Myocyte (in vitro differentiated cells): ENCODE data around the gene GJA4. TPM values are rescaled to one million over a fixed set of nuclear protein-coding genes. Genes with fewer than 3 reads are reported as not detected.
"Not testable (repeated sequence)": the region's sequence is repeated elsewhere in the genome, so short reads cannot be mapped to it uniquely, and the experiment has no call there.

ENCODE experiments used
- DNase-seq: peaks from one replicate; pipeline ENCODE4 v3.0.0-alpha.2; 2012; ENCODE audit warnings: low read depth
- total RNA-seq: library from RNA; depleted of rRNA; stranded (reverse); fragments of >200 nt; gene quantifications from 2 replicates; pipeline ENCODE4 v1.2.3, GENCODE V29; 2014

Gene GJA4
- total RNA-seq, 1 donor from 2014 or later = not detected

DNA sequence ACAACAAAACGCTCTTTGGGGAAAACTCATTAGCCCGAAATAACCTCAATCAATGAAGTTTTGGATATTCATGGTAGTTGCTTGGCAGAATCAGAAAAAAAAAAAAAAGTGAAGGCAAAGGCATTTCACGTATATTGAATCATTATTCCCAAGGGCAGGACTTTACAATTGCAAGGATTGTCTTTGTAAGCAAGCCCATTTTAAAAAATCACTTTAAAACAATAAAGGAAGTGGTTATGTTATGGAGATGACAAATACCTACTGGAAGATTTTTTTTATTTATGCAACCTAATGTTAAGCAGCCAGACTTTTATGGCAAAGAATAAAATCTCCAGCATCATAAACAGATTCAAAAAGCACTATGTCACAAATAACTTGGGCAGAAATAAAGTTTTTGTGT, 23.9 kb upstream of the GJA4 start:
- DNase-seq = no peak

DNA sequence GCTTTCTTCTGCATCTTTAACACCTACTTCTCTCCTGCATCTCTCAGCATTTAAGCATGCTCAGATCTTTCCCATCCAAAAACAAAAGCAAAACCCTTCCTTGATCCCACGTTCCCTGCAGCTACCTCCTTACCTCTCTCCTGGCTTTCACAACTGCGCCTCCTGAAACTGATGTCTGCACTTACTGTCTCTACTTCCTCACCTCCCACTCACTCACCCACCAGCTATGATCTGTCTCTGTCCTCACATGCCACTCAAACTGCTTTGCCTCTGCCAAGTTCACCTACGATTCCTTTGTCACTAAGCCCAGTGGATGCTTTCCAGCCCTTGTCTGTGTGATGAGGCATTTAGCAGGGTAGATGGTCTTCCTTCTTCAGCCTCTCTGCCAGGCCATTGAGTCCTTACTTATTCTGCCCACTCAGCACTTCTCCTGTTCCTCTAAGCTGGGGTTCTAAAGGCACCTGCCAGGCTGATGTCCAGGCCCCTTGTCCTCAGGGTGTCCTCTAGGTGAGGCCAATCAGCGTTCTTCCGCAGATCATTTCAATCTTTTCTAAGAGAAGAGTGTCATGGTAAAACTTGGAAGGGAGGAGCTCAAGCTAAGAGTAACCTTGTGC, 21.8 kb upstream of the GJA4 start:
- no peak for DNase-seq

DNA sequence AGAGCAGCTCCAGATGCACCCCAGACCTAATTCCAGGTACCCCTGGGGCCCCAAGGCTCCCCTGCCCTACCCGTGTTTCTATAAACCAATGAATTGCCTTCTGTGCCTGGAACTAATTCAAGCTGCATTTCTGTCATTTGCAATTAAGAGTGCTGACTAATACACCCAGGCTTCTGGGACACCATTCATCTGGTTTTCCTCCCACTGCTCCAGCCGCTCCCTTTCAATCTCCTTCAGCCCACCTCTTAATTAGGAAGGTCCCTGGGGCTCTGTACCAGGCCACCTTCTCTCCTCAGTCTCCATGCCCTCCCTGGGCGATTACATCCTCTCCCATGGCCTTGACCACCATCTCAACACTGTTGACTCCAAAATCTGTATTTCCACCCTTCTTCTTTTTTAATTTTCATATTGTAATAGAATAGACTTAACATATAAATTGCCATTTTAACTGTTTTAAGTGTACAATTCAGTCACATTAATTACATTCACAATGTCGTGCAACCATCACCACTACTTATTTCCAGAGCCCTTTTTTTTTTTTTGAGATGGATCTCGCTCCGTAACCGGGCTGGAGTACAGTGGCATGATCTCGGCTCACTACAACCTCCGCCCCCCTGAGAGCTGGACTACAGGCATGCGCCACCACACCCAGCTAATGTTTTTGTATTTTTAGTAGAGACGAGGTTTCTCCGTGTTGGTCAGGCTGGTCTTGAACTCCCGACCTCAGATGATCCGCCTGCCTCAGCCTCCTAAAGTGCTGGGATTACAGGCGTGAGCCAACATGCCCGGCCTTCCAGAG, 21.0 kb upstream of the GJA4 start:
- no peak for DNase-seq

DNA sequence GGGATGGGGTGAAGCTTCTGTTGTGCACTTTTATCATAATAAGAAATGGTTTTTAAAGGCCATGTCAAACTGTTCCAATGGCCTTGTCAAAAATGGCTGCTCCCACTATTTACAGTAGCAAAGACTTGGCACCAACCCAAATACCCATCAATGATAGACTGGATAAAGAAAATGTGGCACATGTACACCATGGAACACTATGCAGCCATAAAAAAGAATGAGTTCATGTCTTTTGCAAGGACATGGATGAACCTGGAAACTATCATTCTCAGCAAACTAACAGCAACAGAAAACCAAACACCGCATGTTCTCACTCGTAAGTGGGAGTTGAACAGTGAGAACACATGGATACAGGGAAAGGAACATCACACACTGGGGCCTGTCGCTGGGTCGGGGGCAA, 19.7 kb upstream of the GJA4 start:
- DNase-seq = not testable (repeated sequence)

DNA sequence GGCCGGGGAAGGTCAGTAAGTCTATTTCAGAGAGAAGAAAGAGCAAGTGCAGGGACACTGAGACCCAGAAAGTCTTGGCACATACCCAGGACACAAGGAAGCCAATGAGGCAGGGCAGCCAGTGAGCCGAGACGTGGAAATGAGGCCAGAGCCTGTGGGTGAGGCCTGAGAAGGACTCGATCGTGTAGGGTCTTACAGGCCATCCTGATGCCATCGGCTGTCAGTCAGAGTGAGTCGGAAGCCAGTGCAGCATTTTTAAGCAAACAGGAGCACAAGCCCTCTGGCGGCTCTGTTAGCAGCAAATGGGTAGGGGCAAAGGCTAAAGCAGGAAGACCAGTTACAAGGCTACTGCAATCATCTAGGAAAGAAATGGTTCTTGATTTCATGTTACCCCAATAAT, 17.8 kb upstream of the GJA4 start:
- no peak for DNase-seq

DNA sequence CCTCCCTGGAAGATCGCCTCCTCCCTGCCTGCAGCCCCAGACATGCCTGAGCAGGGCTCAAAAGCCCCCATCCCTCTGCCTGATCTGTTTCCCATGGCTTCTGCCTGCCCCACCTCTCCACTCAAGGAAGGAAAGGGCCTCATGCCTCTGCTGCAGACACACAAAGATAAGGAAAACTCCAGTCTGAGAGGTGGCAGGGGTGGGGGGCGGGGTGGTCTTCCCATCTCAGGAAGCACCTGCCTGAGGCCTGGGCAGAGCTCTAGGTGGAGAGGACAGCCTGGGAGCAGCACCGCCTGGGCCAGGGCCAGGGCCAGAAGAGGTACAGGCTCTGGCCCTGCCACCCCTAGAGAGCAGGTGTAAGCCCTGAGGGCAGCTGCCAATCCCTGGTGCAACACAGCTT, 15.9 kb upstream of the GJA4 start:
- no peak for DNase-seq

DNA sequence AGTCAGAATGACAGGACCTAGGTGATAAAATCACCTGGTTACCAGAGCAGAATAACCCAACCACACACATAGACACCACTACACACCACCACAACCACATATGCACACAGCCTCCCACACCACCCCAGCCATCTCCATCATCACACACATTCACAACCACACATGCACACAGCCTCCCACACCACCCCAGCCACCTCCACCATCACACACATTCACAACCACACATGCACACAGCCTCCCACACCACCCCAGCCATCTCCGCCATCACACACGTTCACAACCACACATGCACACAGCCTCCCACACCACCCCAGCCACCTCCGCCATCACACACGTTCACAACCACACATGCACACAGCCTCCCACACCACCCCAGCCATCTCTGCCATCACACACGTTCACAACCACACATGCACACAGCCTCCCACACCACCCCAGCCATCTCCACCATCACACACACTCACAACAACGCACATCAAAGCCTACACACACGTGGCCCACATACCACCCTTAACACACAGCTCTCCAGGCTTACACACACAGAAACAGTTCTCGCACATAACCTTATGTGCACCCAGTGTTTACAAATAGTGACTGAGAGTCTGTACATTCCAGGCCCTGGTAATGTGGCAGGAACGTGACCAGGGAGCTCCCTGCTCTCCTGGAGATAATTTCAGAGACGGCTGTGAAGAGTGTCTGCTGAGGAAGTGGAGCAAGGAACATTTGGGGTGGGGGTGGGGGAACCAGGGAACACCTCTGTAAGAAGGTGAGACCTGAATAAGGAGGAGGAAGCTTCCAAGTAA, 15.1 kb upstream of the GJA4 start:
- no peak for DNase-seq

DNA sequence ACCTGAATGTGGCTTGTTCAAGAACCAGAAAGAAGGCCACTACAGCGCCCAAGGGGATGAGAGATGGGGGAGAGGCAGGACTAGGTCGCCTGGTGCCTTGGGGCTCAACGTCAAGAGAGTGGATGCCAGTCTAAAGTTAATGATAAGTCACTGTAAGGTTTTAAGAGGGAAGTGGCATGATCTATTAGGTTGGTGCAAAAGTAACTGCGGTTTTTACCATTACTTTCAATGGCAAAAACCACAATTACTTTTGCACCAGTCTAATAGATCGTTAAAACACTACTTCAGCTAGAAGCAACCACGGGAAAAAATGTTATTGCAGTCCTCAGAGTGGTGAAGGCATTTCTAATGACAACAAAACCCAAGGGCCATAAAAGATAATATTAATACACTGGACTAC, 14.4 kb upstream of the GJA4 start:
- DNase-seq = no peak

DNA sequence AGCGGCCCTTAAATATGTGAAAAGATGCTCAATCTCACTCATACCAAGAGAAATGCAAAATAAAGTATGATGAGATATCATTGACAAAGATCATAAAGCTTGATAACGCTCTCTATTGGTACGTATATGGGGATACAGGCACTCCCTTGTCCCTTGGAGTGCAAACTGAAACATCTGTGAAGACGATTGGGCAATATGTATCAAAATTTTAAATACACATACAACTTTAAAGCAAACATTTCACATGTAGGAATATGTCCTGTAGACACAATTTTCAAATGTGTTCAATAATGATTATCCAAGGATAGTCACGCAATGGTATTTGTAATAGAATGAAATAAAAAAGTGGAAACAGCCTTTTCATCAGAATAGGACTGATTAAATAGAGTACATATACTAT, 13.8 kb upstream of the GJA4 start:
- DNase-seq = no peak

DNA sequence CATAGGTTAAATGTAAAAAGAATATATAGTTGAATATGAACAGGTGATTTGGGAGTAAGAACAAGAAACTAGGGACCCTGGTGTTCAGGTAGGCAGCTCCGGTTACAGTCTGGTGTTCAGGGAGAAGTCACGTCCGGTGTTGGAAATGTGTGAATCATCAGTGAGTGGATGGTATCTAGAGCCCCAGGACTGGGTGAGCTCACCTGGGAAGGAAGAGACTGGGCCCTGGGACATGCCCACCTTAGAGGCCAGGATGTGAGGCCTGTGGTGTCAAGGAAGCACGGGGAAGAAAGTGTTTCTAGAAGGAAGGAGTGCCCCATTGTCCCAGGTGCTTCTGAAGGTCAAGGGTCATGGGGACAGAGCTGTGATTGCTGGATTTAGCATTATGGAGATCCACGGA, 13.3 kb upstream of the GJA4 start:
- DNase-seq = no peak

DNA sequence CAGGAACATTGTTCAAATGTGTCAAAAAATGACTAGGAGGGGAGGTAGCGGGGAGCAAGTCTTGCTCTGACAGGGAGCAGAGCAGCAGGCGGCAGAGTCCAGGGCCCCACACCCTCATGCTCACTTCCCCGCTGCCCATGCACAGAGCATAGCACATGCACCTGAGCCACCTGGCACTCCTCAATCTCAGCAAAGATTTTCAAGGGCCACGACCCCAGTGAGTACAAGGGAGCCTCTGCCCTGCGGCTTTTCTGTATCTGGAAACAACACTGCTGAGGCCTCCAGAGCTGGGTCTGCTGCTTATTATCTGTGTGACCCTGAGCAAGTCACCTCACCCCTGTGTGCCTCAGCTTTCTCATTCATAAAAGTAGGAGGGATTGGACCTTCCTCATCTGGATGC, 12.8 kb upstream of the GJA4 start:
- no peak for DNase-seq

DNA sequence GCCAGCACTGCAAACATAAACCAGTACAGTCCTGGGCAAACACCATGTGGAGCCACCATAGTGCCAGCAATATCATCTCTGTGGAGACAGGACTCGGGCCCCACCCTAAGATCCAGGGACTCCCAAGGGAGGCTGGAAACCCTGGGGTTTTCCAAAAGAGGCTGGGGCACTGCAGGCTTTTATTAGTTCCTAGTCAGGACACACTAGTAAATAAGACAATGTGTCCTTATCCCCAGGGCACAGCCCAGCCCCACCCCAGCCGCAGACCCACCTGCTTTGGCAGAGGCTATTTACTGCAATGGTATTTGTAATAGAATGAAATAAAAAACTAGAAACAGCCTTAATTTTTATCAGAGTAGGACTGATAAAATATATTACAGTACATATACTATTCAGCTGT, 12.3 kb upstream of the GJA4 start:
- DNase-seq = no peak

DNA sequence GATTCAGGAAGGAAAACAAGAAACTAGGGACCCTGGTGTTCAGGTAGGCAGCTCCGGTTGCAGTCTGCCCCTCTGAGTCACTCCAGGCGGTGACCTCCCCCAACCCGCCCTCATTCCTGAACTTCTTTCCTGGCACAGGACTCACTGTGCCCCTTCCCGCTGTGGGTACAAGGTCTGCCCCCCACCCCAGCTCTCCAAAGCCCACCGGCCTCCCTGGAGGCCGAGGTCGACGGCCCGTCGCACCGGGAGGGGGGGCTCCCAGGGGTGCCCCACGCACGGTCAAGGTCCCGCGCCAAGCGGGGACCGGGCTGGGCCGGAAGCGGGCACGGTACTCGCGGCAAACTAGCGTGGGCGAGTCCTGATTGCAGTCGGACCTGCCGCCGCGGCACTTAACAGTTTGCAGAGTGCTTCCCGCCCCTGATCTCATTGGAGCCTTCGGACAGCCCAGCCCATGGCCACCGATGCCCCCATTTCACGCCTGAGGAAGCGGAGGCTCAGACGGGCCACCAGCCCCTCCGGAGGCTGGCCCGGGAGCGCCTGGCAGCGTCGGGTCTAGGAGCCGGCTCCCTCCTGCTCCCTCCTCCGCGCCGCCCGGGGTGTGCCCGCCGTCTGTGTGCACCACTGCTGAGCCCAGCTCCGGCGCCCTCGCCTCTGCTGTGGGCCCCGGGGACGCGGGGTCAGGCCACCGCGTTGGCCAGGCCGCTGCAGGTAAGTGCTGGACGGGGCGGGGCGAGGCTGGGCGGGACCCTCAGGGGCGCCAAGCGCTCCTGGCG, 11.5 kb upstream of the GJA4 start, which contains the start of gene GJB3:
Gene GJB3 (plus strand): TSS at position 144 of the 773 bp plus-strand sequence. CDS start 3,549 bp downstream, outside the sequence.
- DNase-seq = no peak

DNA sequence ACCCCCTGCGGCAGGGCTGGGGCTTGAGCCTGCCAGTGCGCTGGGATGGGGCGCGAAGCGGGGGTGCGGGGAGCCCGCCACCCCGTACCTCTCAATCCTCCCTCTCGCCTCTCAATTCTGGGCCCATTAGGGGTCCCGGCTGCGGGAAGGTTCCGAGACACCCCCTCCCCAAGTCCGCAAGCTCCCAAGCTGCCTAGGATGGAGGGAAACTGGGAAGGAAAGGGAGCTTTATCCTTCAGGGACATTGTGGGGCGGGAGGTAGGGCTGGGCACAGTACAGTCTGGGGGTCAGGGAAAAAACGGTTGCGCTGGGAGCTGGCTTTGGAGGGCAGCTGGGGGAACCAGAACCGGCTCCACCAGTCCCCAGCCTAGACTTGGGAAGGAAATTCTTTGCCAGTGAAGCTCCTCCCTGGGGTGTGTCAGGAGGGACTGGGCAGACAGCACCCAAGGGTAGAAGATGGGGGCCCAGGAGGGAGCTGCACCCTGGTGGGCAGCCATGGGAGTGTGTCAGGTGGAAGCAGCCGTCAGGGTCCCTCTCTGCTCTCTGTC, 10.9 kb upstream of the GJA4 start:
- DNase-seq = no peak

DNA sequence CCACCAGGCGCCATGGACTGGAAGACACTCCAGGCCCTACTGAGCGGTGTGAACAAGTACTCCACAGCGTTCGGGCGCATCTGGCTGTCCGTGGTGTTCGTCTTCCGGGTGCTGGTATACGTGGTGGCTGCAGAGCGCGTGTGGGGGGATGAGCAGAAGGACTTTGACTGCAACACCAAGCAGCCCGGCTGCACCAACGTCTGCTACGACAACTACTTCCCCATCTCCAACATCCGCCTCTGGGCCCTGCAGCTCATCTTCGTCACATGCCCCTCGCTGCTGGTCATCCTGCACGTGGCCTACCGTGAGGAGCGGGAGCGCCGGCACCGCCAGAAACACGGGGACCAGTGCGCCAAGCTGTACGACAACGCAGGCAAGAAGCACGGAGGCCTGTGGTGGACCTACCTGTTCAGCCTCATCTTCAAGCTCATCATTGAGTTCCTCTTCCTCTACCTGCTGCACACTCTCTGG, 8.0 kb upstream of the GJA4 start:
- DNase-seq = no peak

DNA sequence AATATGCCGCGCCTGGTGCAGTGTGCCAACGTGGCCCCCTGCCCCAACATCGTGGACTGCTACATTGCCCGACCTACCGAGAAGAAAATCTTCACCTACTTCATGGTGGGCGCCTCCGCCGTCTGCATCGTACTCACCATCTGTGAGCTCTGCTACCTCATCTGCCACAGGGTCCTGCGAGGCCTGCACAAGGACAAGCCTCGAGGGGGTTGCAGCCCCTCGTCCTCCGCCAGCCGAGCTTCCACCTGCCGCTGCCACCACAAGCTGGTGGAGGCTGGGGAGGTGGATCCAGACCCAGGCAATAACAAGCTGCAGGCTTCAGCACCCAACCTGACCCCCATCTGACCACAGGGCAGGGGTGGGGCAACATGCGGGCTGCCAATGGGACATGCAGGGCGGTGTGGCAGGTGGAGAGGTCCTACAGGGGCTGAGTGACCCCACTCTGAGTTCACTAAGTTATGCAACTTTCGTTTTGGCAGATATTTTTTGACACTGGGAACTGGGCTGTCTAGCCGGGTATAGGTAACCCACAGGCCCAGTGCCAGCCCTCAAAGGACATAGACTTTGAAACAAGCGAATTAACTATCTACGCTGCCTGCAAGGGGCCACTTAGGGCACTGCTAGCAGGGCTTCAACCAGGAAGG, 7.4 kb upstream of the GJA4 start:
- no peak for DNase-seq

DNA sequence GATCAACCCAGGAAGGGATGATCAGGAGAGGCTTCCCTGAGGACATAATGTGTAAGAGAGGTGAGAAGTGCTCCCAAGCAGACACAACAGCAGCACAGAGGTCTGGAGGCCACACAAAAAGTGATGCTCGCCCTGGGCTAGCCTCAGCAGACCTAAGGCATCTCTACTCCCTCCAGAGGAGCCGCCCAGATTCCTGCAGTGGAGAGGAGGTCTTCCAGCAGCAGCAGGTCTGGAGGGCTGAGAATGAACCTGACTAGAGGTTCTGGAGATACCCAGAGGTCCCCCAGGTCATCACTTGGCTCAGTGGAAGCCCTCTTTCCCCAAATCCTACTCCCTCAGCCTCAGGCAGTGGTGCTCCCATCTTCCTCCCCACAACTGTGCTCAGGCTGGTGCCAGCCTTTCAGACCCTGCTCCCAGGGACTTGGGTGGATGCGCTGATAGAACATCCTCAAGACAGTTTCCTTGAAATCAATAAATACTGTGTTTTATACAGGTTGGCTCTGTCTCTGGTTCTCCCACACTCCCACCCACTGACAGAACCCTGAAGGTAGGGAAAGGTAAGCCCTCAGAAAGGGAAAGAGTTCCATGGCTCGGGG, 6.8 kb upstream of the GJA4 start:
- DNase-seq = no peak

DNA sequence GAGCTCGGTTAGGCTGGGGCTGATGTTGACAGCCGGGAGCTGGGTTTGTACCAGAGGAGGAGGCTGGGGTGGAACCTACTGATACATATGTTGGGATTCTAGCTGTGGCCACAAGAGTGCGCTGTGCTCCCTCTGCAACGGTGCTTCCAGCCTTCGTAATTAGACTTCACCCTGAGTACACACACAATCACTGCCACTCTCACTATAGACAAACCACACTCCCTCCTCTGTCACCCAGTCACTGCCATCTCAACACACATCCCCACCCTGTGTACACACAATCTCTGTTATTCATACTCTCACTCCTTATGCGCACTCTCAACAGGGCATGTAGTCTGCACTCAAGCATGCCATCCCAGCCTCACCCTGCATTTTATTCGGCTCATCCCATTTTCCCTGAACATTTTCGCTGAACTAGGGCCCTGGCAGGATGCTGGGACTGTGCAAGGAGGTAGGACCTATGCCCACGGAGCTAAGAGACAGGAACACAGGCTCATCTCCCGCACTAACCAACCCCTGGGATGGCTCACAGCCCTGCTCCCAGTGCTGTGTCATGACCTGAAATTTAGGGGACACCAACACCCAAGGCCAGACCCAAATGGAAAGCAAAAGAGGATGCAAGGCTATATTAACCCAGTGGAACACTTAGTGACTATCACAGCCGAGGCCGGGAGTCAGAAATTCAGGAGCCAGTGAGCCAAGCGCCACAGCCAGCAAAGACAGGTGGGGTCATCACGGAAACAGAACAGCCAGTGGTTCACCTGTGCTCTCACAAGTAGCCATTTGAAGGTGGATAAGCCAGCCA, 6.1 kb upstream of the GJA4 start:
- peak; percentile 71 for DNase-seq
